Measurements from ENCODE around the gene CNTN5.
A peak's percentile ranks its signal among the peaks of the same experiment; 100 is the strongest.

CNTN5 gene

DNA sequence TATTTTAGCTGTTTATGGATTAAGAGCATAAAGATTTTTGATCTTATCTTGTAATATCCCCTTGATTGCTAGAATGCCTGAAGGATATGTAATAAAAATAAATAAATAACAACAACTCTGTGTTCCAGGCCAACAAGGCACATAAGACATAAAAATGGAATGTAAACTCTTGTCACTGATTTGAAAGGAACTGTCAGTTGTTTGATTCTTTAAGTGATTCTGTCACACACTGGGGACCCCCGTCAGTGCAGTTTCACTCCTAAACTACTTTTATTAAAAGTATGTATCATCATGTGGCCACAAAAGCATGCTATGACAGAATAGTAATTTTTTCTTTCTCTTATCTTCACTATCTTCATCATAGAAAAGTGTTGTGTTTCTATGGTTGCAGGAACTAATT is 572.4 kb downstream of the CNTN5 start:
- Mint-ChIP-seq H3K4me1 (peaks cover 11% of the 10 kb centered on the region), H3K4me3 (no peak overlapping the region), H3K27me3 (ENCODE audit: low read depth) (peaks cover 4% of the 10 kb centered on the region), H3K36me3 (ENCODE audit: low read depth) (no peaks in the 10 kb centered on the region), H3K27ac (peak overlapping the region in 1 of 3 experiments; percentile 7), H3K9me3 (no peaks in the 10 kb centered on the region)
- TF ChIP-seq, protein P1, sequence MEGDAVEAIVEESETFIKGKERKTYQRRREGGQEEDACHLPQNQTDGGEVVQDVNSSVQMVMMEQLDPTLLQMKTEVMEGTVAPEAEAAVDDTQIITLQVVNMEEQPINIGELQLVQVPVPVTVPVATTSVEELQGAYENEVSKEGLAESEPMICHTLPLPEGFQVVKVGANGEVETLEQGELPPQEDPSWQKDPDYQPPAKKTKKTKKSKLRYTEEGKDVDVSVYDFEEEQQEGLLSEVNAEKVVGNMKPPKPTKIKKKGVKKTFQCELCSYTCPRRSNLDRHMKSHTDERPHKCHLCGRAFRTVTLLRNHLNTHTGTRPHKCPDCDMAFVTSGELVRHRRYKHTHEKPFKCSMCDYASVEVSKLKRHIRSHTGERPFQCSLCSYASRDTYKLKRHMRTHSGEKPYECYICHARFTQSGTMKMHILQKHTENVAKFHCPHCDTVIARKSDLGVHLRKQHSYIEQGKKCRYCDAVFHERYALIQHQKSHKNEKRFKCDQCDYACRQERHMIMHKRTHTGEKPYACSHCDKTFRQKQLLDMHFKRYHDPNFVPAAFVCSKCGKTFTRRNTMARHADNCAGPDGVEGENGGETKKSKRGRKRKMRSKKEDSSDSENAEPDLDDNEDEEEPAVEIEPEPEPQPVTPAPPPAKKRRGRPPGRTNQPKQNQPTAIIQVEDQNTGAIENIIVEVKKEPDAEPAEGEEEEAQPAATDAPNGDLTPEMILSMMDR (IDR thresholded peaks at IDR 0.05; ENCODE audit: unreplicated experiment in 3 of 3) = no peak

DNA sequence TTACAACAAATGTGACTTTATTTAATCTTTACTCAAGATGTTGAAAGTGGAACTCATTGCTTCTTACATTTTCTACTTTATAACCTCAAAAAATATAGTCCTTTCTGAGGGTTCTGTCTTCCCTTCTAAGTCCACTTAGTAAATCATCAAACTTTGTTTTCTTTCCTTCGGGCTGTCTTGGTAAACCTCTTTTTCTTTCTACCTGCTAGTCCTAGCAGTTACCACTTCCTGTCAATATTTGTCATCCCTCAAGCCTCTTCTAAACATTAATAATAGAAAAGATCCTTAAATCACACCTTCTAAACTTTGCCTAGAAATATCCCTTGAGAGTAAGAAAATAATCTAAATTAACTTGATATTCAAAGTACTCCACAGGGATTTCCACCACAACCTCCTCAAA is 580.4 kb downstream of the CNTN5 start:
- TF ChIP-seq, protein P1 (IDR thresholded peaks at IDR 0.05; ENCODE audit: unreplicated experiment in 3 of 3) = no peak
- Mint-ChIP-seq H3K36me3 (ENCODE audit: low read depth) (no peaks in the 10 kb centered on the region), H3K9me3 (peaks cover 4% of the 10 kb centered on the region), H3K27ac (no peak overlapping the region), H3K4me3 (no peak overlapping the region), H3K27me3 (ENCODE audit: low read depth) (peaks cover 4% of the 10 kb centered on the region), H3K4me1 (no peaks in the 10 kb centered on the region)

DNA sequence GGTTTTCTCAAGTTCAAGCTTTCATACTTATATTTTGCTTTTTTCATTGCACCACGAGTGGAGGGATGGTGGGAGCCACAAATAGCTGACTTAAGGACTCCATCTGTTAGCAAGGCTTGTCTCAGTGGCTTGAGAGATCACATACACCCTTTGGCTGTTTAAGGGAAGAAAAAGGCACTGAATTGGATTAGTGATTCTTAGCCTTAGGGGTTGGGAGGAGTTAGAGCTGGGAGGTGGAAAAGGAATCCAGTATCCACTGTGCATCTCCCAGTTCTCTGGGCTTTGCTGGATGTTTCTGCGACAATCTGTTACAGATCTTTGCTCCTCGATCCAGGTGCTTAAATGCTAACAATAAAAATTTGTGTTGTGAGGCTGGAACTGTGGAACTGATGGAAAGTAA is 593.6 kb downstream of the CNTN5 start:
- Mint-ChIP-seq H3K9me3 (no peaks in the 10 kb centered on the region), H3K4me1 (no peaks in the 10 kb centered on the region), H3K4me3 (no peak overlapping the region), H3K27me3 (ENCODE audit: low read depth) (no peaks in the 10 kb centered on the region), H3K27ac (no peak overlapping the region), H3K36me3 (ENCODE audit: low read depth) (no peaks in the 10 kb centered on the region)
- TF ChIP-seq, protein P1 (IDR thresholded peaks at IDR 0.05; ENCODE audit: unreplicated experiment in 3 of 3) = no peak

DNA sequence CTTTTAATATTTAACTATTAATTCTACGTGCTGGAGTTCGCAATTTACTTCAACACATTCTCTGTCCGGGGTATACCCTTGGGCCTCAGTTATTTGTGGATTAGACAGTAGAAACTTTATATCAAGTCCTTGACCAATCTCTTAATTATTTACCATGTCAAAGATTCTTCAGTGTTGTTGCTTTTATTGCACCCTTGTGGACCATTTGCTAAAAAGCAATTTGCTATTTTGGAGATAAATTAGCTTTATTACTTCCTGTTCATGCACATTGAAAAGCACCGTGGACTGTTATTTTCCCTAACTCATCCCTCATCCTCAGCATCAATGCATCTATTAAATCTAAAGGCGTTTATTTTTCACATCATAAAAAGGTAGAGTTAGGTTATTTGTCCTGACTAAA is 609.9 kb downstream of the CNTN5 start:
- Mint-ChIP-seq H3K4me1 (no peaks in the 10 kb centered on the region), H3K27ac (no peak overlapping the region), H3K36me3 (ENCODE audit: low read depth) (no peaks in the 10 kb centered on the region), H3K4me3 (no peak overlapping the region), H3K9me3 (no peaks in the 10 kb centered on the region), H3K27me3 (ENCODE audit: low read depth) (no peaks in the 10 kb centered on the region)
- TF ChIP-seq, protein P1 (IDR thresholded peaks at IDR 0.05; ENCODE audit: unreplicated experiment in 3 of 3) = no peak

DNA sequence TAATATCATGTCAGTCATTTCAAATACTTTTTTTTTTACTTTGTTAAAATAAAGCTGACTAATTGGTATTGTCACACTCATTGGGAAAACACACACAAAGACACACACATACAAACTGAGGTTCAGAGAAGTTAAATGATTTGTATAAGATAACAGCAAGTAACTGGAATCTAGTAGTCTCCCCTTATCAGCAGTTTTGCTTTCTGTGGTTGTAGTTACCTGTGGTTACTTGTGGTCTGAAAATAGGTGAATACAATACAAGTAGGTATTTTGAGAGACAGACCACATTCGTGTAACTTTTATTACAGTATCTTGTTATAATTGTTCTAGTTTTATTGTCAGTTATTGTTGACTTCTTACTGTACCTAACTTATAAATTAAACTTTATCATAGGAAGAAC is 610.9 kb downstream of the CNTN5 start:
- Mint-ChIP-seq H3K27me3 (ENCODE audit: low read depth) (no peaks in the 10 kb centered on the region), H3K36me3 (ENCODE audit: low read depth) (no peaks in the 10 kb centered on the region), H3K9me3 (no peaks in the 10 kb centered on the region), H3K27ac (no peak overlapping the region), H3K4me1 (no peaks in the 10 kb centered on the region), H3K4me3 (no peak overlapping the region)
- TF ChIP-seq, protein P1 (IDR thresholded peaks at IDR 0.05; ENCODE audit: unreplicated experiment in 3 of 3) = no peak

DNA sequence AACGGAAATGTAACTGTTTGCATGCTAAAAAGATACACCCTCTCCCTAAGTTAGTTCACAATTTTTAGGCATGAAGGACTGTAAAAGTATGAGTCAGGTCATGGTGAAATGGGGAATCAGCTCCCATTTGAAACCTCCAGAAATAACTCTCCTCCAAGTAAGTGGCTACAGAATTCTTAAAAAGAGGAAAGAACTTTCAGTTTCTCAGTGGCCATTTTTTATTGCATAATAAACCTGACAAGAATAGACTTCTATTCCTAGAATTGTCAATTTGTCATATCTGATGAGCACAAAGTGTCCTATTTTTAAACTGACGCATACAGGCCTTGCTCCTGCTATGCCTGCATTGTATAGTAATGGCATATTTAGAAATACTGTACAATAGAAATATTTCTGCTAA is 612.2 kb downstream of the CNTN5 start:
- Mint-ChIP-seq H3K4me3 (no peak overlapping the region), H3K36me3 (ENCODE audit: low read depth) (no peaks in the 10 kb centered on the region), H3K27me3 (ENCODE audit: low read depth) (no peaks in the 10 kb centered on the region), H3K27ac (no peak overlapping the region), H3K4me1 (no peaks in the 10 kb centered on the region), H3K9me3 (peaks cover 2% of the 10 kb centered on the region)
- TF ChIP-seq, protein P1 (IDR thresholded peaks at IDR 0.05; ENCODE audit: unreplicated experiment in 3 of 3) = no peak
